Esophagus muscularis mucosa (tissue), 4 donors: ENCODE results near the gene PLXDC2. TPM values are rescaled to one million over a fixed set of nuclear protein-coding genes. Genes with fewer than 3 reads are reported as not detected.

ENCODE experiments used
- DNase-seq: peaks from one replicate; pipeline ENCODE4 v3.0.0-alpha.2; 2017; ENCODE audit errors: extremely low spot score
- H3K27ac ChIP-seq, 4 donors: fragments of 200-600 bp; sonication (generic); replicated peaks in 1 of 4; 1 replicate in 3 of 4; 2 replicates in 1 of 4; pipeline ENCODE4 v1.5.1; 2016 to 2019; ENCODE audit warnings: mild to moderate bottlenecking in 1 of 4
- H3K27me3 ChIP-seq, 4 donors: fragments of 200-600 bp; sonication (generic); one replicate each; pipeline versions ENCODE4 v1.5.1 to v1.6.0; 2016 to 2019
- H3K36me3 ChIP-seq, 4 donors: fragments of 200-600 bp; sonication (generic); one replicate each; pipeline ENCODE4 v1.5.1; 2016 to 2019
- H3K4me1 ChIP-seq, 4 donors: fragments of 200-600 bp; sonication (generic); one replicate each; pipeline ENCODE4 v1.5.1; 2016 to 2019
- H3K4me3 ChIP-seq, 4 donors: fragments of 200-600 bp; sonication (generic); 1 replicate in 2 of 4; 2 replicates in 2 of 4; pipeline ENCODE4 v1.5.1; 2016 to 2019; ENCODE audit warnings: mild to moderate bottlenecking in 4 of 4, moderate library complexity in 1 of 4
- H3K9me3 ChIP-seq, 4 donors: fragments of 200-600 bp; sonication (generic); 1 replicate in 3 of 4; 2 replicates in 1 of 4; pipeline ENCODE4 v1.5.1; 2016 to 2019
- EP300 ChIP-seq: sonication (generic); formaldehyde crosslinking; IDR thresholded peaks from one replicate; pipeline ENCODE4 v1.6.1; 2017; ENCODE audit warnings: antibody characterized with exemption
- POLR2A ChIP-seq: fragments of 450-650 bp; IDR thresholded peaks from one replicate; pipeline ENCODE4 v1.6.1; 2017; ENCODE audit warnings: antibody characterized with exemption, moderate library complexity, mild to moderate bottlenecking, low read depth
- POLR2AphosphoS5 ChIP-seq, 2 donors: sonication (generic); formaldehyde crosslinking; IDR thresholded peaks; one replicate each; pipeline ENCODE4 v1.6.1; 2017; ENCODE audit warnings: antibody characterized with exemption in 2 of 2
- WGBS: methylation state at CpG from one replicate; pipeline ENCODE4 v1.1.5; 2018; 5-methylcytosine and 5-hydroxymethylcytosine counted together
- intact Hi-C: fragments of 100-400 bp; cut with DNase I; formaldehyde crosslinking; loops from one replicate; pipeline ENCODE4 v1.15.1; 2023
- total RNA-seq, 4 donors: library from RNA; depleted of rRNA; stranded (reverse); fragments of >200 nt; gene quantifications; one replicate each; pipeline versions ENCODE4 v1.1.0 to v1.2.1, GENCODE V29; 2016
- TF ChIP-seq, protein P1 (sequence below), 3 experiments: fragments of 200-600 bp in 2 of 3; fragments of 450-650 bp in 1 of 3; sonication (generic) in 2 of 3; IDR thresholded peaks; one replicate each; pipeline ENCODE4 v1.5.1; 2017 to 2019; ENCODE audit warnings: antibody characterized with exemption in 3 of 3, mild to moderate bottlenecking in 2 of 3, moderate library complexity in 1 of 3

PLXDC2 gene
- total RNA-seq, 4 donors from 2014 or later, result 28.7 to 54.2 (median 42.4) TPM

DNA sequence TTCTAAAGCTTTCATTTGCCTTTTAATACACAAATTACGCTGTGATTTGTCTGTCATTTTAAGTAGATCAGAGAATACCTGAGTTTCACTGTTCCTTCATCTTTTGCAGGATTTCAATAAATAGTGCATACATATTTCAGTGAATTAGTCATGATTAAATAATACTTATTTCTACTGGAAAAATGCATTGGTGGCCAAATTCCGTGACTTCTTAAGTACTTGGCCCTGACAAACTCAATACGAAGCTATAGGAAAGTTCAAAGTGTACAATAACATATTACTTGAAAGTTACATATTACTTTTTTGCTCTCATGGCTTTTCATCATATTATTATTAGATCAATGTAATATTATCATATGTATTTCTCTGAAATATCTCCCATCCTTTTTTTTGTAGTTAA is 16.1 kb upstream of the PLXDC2 start:
- H3K36me3 ChIP-seq, result no peaks in the 10 kb centered on the region
- TF ChIP-seq POLR2AphosphoS5 (IDR thresholded peaks at IDR 0.05) (no peak), EP300 (no peak), POLR2A (no peak)
- TF ChIP-seq, protein P1, sequence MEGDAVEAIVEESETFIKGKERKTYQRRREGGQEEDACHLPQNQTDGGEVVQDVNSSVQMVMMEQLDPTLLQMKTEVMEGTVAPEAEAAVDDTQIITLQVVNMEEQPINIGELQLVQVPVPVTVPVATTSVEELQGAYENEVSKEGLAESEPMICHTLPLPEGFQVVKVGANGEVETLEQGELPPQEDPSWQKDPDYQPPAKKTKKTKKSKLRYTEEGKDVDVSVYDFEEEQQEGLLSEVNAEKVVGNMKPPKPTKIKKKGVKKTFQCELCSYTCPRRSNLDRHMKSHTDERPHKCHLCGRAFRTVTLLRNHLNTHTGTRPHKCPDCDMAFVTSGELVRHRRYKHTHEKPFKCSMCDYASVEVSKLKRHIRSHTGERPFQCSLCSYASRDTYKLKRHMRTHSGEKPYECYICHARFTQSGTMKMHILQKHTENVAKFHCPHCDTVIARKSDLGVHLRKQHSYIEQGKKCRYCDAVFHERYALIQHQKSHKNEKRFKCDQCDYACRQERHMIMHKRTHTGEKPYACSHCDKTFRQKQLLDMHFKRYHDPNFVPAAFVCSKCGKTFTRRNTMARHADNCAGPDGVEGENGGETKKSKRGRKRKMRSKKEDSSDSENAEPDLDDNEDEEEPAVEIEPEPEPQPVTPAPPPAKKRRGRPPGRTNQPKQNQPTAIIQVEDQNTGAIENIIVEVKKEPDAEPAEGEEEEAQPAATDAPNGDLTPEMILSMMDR (IDR thresholded peaks at IDR 0.05), result no peak
- WGBS, result 87% methylated on average over 3 of the region's 3 CpGs
- H3K27ac ChIP-seq, result no peak overlapping the region
- H3K4me3 ChIP-seq, result no peak overlapping the region
- intact Hi-C loops, result no loop called here
- no peaks in the 10 kb centered on the region for H3K27me3 ChIP-seq
- no peak for DNase-seq
- H3K9me3 ChIP-seq, result no peaks in the 10 kb centered on the region
- H3K4me1 ChIP-seq, result no peaks in the 10 kb centered on the region

DNA sequence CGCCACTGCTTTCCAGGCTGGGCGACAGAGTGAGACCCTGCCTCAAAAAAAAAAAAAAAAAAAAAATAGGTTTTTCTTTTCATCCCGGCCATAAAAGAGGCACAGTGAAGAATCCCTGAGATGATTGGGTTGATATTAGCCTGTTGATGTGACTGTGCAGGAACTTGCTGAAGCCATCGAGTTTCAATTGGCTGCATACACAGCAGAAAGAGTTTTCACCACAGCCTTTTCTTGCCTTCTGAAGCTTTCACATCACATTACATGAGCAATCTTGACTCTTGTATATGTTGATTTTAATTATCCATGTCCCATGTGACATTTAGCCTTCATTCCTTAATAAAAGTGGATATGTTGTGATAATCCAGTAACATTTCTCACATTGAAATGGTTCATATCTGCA is 14.9 kb upstream of the PLXDC2 start:
- Histone ChIP-seq H3K9me3 (no peaks in the 10 kb centered on the region), H3K4me3 (no peak overlapping the region), H3K27me3 (no peaks in the 10 kb centered on the region), H3K27ac (no peak overlapping the region), H3K36me3 (no peaks in the 10 kb centered on the region), H3K4me1 (no peaks in the 10 kb centered on the region)
- WGBS, result 92% methylated on average over 4 of the region's 4 CpGs
- TF ChIP-seq, protein P1 (IDR thresholded peaks at IDR 0.05), result no peak
- TF ChIP-seq EP300 (no peak), POLR2AphosphoS5 (IDR thresholded peaks at IDR 0.05) (no peak), POLR2A (no peak)
- intact Hi-C loops, result no loop called here
- DNase-seq, result no peak

DNA sequence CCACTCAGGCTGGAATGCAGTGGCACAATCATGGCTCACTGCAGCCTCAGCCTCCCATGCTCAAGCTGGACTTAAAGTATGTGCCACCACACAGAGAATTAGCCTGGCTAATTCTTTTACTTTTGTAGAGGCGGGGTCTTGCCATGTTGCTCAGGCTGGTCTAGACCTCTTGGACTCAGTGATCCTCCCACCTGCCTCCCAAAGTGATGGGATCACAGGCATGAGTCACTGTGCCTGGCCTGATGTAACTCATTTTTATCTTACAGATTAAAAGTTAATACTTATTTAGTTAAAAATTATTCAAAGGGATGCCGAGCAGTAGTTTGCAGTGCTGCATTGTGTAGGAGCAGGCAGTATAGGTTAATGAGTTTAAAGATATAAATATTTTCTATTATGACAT is 12.6 kb upstream of the PLXDC2 start:
- Histone ChIP-seq H3K9me3 (no peaks in the 10 kb centered on the region), H3K4me3 (no peak overlapping the region), H3K4me1 (no peaks in the 10 kb centered on the region), H3K27me3 (no peaks in the 10 kb centered on the region), H3K27ac (no peak overlapping the region), H3K36me3 (no peaks in the 10 kb centered on the region)
- intact Hi-C loops, result no loop called here
- 98% methylated on average over 2 of the region's 2 CpGs for WGBS
- no peak for TF ChIP-seq EP300
- TF ChIP-seq, protein P1 (IDR thresholded peaks at IDR 0.05), result no peak
- no peak for TF ChIP-seq POLR2A
- DNase-seq, result no peak

DNA sequence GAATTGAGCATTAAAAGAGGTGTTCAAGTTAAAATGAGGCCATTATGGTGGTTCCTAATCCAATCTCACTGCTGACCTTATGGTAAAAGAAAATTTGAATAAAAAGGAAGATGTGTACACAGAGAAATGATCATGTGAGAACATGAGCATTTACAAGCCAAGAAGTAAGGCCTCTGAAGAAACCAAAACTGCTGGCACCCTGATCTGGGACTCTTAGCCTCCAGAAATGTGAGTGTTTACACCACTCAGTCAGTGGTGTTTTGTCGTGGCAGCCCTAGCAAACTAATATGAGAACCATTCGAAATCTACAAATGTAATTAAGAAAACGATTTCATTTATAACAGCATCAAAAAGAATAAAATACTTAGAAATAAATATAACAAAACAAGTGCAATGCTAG is 6.8 kb upstream of the PLXDC2 start:
- Histone ChIP-seq H3K4me1 (peaks cover 0 to 1% (median 0%) of the 10 kb centered on the region in 4 donors), H3K9me3 (no peaks in the 10 kb centered on the region), H3K4me3 (no peak overlapping the region), H3K27me3 (no peaks in the 10 kb centered on the region), H3K36me3 (no peaks in the 10 kb centered on the region), H3K27ac (no peak overlapping the region)
- 94% methylated on average over 3 of the region's 3 CpGs for WGBS
- no peak for TF ChIP-seq POLR2A
- TF ChIP-seq, protein P1 (IDR thresholded peaks at IDR 0.05), result no peak
- no peak for TF ChIP-seq POLR2AphosphoS5 (IDR thresholded peaks at IDR 0.05)
- DNase-seq, result no peak
- intact Hi-C loops, result no loop called here

DNA sequence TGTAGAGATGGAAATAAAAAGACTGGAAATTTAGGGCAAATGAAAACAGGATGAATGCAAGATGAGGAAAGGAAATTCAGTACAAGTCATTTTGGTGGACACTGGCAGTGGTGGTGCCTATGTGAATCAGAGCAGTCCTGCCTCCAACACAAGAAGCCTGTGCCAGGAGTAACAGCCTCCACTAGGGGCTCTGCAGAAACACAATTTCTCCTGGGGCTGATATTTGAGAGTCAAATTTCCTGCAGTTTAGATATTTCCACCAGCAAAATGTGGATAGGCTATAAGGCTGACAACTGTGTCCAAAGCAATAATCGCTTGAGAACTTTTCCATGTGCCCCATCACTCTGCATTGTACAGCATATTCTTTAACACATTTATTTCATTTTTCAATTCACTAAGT is 4.7 kb upstream of the PLXDC2 start:
- H3K27me3 ChIP-seq, result peaks cover 0 to 4% (median 0%) of the 10 kb centered on the region in 4 donors
- DNase-seq, result no peak
- 71% methylated on average over 1 of the region's 1 CpG for WGBS
- peaks cover 0 to 18% (median 10%) of the 10 kb centered on the region in 4 donors for H3K4me1 ChIP-seq
- H3K9me3 ChIP-seq, result no peaks in the 10 kb centered on the region
- intact Hi-C loops, result loop anchor here (10.0 kb wide), 2 partner anchors 293 to 1043 kb away; no protein-coding TSS in a partner anchor
- H3K4me3 ChIP-seq, result no peak overlapping the region
- TF ChIP-seq, protein P1 (IDR thresholded peaks at IDR 0.05), result peak; percentile 42 to 58 (median 49)
- no peak for TF ChIP-seq POLR2AphosphoS5 (IDR thresholded peaks at IDR 0.05)
- TF ChIP-seq POLR2A, result no peak
- no peak overlapping the region for H3K27ac ChIP-seq
- H3K36me3 ChIP-seq, result no peaks in the 10 kb centered on the region
